SIG-M5 treated with dmso at 0.1 percent for 504 hours (cell line): ENCODE results near the gene SFSWAP.
"Not testable (repeated sequence)": the region's sequence is repeated elsewhere in the genome, so short reads cannot be mapped to it uniquely, and the experiment has no call there.

Experiments
- DNase-seq: peaks from one replicate; lab custom pipeline; 2025; ENCODE audit not compliant: unreplicated experiment; lab: John Stamatoyannopoulos, UW

SFSWAP gene

DNA sequence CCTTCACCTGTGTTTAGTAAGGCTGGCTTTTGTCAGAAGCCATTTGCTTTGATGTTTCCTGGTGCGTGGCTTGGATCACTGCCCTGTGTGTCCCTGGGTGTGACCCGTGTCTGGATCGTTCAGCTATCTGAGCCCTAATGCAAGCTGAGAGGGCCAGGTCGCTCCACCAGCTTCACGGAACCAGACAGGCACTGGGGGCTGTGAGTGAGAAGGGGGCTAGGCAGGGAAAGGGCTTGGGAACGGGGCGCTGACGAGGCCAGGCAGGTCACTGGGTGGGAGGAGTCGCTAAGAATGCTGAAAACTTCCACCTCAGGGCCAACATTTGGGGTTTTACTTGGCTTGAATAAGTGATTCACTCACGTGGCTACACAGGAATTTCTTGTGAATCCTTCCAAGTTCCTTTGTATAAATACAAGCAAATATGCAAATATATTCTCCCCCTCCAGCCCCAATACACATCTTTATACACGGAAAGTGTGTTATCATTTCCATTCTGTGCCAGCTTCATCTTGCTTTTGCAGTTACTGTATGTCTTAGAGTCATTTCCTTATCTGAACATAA is 93.2 kb downstream of the SFSWAP start:
- DNase-seq = no peak

DNA sequence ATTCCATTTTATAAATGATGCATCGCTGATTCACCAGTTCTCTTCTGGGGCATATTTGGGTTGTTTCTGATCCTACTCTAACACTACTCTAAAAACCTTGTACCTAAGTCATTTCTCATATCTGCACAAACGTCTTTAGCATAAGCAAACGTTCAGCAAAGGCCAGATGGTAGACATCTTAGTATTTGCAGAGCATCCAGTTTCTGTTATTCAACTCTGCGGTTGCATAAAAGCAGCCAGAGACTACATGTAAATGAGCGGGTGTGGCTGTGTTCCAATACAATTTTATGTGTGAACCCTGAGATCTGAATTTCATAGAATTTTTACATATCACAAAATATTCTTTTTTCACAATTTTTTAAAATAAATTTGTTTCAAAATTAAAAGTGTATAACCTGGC is 94.5 kb downstream of the SFSWAP start:
- no peak for DNase-seq

DNA sequence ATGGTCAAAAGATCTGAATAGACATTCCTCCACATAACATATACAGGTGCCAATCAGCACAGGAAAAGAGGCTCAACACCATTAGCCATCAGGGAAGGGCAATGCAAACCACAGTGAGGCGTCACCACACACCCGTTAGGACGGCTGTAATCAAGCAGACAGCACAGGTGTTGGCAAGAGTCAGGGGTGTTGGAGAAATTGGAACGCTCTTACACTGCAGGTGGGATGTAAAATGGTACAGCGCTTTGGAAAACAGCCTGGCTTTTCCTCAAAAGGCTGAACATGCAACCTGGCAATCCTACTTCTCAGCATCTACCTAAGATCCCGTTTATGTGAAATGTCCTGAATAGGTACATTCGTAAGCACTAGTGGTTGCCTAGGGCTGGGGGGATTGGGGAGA is 95.8 kb downstream of the SFSWAP start:
- DNase-seq = no peak

DNA sequence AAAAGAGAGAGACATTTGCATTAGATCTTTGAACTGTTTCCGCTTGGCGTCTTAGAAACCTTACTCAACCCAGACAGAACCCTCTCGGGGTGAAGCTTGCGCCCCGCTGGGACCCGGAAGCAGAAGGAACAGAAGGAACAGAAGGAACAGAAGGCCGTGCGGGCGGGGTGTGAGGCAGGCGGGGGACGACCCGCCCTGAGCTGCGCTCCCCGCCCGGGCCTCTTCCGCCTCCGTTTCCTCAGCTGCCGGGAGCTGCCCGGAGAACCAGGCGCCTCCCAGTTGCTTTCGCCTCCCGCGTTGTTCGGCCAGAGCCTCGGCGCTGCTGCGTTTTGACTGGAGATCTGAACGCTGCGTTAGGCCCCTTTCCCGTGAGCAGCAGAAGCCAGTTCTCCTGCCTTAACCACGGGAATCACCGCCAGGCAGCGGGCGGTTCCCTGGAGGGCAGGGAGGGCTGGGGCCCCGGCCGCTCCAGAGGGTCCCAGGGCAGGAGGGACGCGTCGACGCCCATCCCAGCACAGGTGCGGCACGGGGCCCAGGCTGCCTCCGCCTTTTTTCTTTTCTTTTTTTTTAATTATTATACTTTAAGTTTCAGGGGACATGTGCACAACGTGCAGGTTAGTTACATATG is 98.0 kb downstream of the SFSWAP start:
- DNase-seq = no peak

DNA sequence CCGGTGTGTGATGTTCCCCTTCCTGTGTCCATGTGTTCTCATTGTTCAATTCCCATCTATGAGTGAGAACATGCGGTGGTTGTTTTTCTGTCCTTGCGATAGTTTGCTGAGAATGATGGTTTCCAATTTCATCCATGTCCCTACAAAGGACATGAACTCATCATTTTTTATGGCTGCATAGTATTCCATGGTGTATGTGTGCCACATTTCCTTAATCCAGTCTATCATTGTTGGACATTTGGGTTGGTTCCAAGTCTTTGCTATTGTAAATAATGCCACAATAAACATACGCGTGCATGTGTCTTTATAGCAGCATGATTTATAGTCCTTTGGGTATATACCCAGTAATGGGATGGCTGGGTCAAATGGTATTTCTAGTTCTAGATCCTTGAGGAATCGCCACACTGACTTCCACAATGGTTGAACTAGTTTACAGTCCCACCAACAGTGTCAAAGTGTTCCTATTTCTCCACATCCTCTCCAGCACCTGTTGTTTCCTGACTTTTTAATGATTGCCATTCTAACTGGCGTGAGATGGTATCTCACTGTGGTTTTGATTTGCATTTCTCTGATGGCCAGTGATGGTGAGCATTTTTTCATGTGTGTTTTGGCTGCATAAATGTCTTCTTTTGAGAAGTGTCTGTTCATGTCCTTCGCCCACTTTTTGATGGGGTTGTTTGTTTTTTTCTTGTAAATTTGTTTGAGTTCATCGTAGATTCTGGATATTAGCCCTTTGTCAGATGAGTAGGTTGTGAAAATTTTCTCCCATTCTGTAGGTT is 98.8 kb downstream of the SFSWAP start:
- DNase-seq = not testable (repeated sequence)

DNA sequence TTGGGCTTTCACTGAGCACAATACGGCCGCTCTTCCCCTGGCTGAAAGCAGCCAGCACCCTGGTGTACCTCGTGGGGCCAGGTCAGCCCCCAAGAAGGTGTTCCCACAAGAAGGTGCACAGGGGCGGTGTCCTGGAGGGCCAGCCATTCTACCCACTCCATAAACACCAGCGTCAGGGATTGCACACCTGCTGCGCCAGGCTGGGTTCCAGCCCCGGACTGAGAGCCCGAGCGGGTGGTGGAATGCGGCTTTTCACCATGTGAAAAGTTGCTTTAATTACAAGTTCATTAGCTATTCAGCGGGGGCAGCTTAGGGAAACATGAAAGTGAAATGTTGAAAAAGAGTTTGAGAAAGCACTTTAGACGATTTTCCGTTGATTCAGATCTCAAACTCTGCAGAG is 99.8 kb downstream of the SFSWAP start:
- DNase-seq = no peak

DNA sequence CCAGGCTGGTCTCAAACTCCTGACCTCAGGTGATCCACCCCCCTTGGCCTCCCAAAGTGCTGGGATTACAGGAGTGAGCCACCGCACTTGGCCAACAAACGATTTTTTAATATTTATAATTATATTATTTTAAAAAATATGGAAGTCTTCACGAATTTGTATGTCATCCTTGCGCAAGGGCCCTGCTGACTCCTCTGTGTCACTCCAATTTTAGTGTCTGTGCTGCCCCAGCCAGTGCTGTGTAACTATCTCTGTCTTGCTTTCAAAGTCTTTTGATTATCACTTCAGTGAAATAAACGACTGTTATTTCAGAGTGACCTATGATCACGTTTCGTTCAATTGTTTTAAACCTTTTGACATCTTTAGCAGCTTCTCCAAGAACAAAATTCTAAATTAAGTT is 104.2 kb downstream of the SFSWAP start:
- DNase-seq = peak; percentile 55

DNA sequence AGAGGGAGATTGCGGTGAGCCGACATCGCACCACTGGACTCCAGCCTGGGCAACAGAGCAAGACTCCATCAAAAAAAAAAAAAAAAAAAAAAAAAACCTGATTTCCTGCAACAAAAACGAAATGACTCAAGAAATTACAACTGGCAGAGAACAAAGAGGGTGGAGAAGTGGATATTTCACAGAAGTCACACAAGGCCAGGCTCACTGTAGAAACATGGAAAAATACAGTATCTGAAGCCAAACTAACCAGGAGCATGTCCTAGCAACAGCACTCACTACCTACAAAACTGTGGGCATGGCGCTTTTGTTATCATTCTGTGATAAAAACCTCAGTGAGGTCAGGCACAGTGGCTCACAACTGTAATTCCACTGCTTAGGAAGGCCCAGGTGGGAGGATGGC is 105.6 kb downstream of the SFSWAP start:
- no peak for DNase-seq

DNA sequence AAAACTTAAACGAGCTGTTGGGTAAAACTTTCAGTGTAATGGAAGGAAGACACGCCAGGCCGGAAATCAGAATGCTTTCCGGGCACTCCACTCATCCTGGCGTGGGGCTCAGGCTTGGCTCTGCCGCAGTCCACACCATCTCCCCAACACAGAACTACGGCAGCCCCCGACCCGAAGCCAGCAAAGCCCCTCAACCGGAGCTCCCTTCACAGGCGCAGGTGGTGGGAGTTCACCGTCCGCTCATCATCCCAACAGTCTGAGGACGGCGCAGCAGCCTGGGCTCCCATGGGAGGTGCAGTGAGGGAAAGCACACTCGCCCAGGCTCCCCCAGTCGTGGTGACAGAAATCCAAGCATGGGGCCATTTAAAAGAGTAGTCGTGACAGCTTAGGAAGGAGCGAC is 106.4 kb downstream of the SFSWAP start:
- no peak for DNase-seq

DNA sequence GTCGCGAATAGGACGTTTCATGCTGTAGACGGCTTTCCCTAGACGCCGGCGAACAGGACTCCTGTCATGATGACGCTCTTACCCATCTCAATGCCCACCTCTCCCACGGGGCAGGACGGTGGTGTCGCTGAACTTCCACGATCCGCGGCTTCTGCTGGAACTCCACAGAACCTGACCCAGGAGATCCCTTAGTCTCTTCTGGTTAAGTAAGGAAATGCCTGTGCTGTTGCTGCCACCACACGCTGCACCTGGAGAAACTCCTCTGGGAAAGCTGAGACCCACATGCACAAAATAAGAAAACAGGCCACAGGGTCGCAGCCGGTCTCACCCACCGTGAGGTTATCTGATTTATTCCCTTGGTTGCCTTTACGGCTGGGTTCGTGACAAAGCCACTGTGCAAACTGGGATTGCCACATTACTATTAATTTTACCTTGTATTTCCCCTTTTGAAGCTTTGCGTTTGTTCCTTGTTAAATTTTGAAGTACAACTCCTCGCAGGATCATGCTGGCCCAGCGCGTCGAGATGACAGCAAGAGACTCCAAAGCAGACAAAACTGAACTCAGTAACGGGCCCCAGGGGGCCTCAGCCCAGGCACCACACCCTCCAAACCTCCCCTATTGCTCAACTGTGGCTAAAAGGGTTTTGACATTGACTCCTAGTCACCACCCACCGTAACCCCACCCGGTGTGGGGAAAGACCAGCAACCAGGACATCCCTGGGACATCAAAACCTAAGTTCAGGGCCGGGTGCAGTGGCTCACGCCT is 108.1 kb downstream of the SFSWAP start:
- peak; percentile 99 for DNase-seq

DNA sequence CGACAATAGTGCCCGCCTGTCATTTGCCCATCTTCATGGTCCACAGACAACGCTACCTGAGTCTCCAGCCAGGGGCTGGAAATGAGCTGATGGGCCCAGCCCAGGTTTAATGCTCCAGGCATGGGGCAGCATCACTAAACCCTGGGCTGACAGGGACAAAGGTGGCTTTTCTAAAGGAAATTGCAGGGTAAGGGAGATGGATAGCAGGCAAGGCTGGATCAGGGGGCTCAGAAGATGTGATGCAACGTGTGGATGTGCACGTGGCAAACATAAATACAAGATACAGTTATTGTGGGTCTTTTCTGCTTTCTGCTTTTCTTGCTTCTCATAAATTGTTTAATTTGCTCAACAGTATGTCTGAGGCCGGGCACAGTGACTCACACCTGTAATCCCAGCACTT is 113.6 kb downstream of the SFSWAP start:
- no peak for DNase-seq

DNA sequence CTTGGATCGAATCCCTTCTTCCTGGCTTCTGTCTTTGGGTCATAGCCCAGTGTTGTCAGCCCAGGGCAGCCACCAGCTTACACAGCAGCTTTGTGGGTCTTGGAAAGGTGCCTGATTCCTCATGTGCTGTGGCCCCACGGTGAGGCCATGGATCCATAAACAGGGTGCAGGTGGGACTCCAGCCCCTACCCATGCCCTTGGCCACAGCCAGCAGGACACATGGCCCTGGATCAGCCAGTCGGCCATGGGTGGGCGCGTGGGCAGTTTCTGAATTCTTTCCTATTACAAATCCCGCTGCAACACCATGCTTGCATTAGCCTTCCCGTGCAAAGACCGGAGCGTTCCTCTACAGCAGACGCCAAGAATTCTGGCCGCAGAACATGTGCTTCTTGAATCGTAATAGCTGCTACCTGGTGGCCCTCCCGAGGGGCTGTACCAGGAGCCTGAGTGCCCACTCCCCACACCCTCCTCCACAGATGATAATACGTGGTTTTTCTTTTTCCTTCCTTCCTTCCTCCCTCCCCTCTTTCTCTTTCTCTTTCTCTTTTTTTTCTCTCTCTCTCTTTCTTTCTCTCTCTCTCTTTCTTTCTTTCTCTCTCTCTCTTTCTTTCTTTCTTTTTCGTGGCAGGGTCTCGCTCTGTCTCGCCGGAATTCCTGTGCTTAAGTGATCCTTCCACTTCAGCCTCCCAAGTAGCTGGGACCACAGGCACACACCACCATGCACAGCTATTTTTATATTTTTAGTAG is 114.4 kb downstream of the SFSWAP start:
- DNase-seq = no peak

DNA sequence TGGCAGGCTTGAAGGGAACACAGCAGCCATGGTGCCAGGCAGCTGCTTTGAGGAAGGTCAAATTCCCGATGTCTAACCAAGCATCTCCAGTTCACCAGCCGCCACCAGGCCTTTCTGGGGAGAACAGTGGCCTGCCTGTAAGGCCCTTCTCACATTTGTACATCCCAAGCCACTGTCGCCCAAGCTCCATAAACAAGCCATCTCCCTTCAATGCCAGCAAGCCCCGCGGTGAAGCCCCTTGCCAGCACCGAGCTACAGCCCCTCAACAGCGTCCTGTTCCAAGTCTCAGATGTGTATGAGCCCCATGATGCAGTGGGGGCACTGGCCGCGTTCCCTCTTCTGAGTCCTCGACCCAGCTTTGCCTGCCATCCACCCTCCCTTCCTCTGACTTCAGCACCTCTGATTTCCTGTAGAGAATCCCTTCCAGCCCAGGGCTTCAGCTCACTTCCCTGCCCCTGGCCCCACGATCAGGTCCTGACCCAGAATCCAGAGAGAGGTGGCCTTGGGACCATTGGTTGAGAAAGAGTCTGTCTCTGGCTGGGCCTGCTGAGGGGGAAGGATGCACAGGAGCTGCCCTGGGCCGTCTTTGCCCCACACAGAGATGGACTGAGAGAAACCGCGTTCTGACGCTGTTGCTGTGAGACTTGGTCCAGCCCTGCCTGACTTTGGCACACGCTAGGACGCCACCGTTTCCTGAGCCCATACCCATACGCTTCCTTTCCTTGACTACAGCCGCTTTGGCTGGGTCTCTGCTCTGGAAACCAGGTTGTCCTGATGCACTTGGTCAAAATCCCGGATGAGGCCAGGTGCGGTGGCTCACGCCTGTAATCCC is 115.4 kb downstream of the SFSWAP start:
- no peak for DNase-seq

DNA sequence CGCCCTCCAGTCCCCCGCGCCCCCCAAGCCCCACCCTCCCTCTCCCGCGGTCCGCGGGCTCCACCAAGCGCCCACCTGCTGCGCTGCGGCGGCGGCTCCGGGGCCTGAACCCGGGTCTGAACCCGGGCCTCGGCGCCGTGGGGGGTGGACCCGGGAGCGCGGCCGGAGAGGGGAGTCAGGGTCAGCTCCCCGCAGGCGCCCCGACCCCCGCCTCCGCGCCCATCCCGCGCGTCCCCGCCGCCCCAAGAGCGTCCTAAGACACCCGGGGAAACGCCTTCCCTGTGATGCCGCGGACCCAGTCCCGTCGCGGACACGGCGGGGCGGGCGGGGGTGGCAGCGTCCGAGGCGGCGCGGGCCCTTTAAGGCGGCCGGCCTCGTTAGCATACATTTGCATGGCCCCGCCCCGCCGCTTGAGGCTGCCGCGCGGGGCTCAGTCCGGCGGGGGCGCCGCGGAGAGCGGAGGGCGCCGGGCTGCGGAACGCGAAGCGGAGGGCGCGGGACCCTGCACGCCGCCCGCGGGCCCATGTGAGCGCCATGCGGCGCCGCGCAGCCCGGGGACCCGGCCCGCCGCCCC is 117.2 kb downstream of the SFSWAP start, which contains the start of gene MMP17:
TSS of gene MMP17 (plus strand) at position 433 of the 574 bp plus-strand sequence. CDS start at position 535, 102 bp downstream.
- DNase-seq = peak; percentile 74

DNA sequence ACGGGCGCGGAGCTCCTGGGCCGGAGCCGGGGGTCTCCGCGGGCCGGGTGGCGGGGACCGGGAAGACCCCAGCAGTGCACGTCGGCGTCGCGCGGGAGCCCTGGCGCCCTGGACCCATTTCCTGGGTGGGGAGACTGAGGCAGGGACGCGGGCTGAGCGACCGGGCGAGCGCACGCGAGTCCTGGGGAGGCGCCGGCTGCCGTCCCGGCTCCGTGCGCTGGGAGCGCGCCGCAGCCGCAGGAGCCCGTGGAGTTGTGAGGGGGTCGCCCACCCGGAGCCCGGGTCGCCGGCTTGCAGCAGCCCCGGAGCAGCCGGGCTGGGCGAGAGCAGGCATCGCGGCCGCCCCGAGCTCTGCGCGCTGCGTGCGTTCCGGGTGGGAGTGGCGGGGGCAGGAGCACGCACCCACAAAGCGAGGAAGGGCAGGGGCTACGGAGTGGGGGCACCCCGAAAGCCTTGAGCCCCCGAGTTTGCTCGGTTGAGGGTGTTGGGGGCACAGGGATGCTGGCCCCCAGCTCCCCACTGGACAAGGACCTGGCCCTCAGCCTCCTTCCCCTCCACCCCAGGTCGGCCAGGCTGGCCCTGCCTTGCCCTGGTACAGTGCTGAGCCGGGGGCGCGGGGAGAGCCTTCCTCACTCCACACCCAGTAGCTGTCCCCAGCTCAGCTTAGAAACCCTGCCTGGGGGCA is 117.9 kb downstream of the SFSWAP start:
- DNase-seq = no peak

DNA sequence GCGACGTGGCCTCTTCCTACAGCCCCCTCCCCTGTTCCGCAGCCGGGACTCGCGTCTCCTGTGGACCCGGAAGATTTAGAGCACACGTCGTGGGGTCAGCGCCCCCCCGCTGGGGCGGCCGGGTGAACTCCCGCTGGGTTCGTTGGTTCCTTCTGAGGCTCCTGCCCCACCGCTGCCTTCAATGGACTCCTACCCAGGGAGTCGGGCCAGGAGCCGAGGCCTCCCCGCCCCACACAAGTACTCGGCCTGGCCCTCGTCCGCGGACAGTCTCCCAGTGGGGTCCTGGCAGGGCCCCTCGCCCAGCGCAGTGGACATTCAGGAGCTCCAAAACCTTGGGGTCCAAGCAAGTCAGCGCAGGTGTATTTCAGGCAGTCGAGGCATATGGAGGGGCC is 118.5 kb downstream of the SFSWAP start:
- peak; percentile 73 for DNase-seq

DNA sequence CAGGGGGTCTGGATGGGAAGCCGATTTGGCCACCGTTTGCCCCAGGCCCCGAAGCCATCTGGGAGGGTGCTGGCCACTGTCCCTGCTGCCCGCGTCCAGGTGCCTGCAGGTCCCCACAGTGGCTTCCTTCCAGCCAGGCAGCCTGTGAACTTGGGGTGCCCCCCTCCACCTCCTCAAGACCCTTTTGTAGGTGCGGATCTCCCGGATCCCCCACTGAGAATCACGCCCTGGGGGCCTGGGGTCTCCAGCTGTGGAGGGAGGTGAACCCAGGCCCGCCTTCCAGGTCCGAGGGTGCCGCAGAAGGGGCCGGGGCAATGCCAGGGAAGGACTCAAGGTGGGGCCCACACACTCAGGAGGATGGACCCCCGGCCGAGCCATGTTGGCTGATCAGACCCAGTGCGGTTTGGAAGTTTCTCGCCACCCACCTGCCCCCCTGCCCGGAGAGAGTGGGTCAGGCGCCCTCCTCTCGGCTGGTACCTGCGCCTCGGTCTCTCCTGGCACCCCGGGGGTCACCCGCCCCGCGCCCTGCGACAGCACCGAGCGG is 119.0 kb downstream of the SFSWAP start:
- DNase-seq = no peak

DNA sequence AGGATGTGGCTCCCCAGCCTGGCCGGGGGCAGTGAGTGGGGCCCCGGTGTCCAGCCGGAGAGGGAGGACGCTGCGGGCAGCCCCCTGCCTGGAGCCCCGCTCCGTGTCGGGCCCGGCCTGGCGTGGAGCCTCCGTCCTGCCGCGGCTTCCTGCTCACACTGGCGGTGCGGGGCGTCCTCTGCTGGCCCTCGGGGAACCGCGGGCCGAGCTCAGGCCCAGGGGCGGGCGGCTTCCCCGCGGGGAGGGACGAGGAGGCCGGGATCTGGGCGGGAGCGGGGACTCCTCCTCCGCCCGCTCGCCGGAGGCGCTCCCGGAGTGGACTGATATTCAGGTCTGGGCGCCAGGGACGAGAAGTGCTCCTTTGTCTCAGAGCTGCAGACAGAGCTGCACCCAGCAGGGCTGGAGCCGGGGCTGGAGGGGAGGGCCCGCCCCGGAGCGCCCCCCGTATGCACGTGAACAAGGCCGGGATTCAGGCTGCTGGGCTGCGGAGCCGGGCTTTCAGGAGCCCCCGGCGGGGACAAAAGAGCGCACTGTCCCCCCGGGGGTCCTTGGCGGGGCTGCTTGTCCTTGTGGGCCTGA is 119.5 kb downstream of the SFSWAP start:
- peak; percentile 53 for DNase-seq
